HG03571 (cell line): ENCODE measurements around the gene TPCN1.

Experiments
- ATAC-seq: cut with Tn5 transposase; IDR thresholded peaks from one replicate; pipeline ENCODE4 v1.9.1; 2021; ENCODE audit not compliant: unreplicated experiment

The TPCN1 gene

GRCh38 chr12:113278633-113279032 is 57.4 kb downstream of the TPCN1 start:
- no peak for ATAC-seq

- ATAC-seq: no peak
These were observed 63.5 kb downstream of the TPCN1 start for GRCh38 chr12:113284751-113285150.

GRCh38 chr12:113285679-113286610 is 64.7 kb downstream of the TPCN1 start:
- no peak for ATAC-seq

- no peak for ATAC-seq
These were observed 65.4 kb downstream of the TPCN1 start for GRCh38 chr12:113286712-113287111.

- ATAC-seq: no peak
These were observed 66.1 kb downstream of the TPCN1 start for GRCh38 chr12:113287146-113287898.

GRCh38 chr12:113287899-113288282 is 66.6 kb downstream of the TPCN1 start:
- ATAC-seq: no peak

- no peak for ATAC-seq
These were observed 68.1 kb downstream of the TPCN1 start for GRCh38 chr12:113289361-113289760.

- ATAC-seq: no peak
These were observed 69.2 kb downstream of the TPCN1 start for GRCh38 chr12:113290506-113290905.

GRCh38 chr12:113291586-113291985 is 70.3 kb downstream of the TPCN1 start:
- no peak for ATAC-seq

- no peak for ATAC-seq
These were observed 70.8 kb downstream of the TPCN1 start for GRCh38 chr12:113292091-113292490.

GRCh38 chr12:113292547-113292946 is 71.3 kb downstream of the TPCN1 start:
- ATAC-seq: no peak

- ATAC-seq: no peak
These were observed 71.8 kb downstream of the TPCN1 start for GRCh38 chr12:113293100-113293499.

- ATAC-seq: no peak
These were observed 74.8 kb downstream of the TPCN1 start for GRCh38 chr12:113295886-113296556.

- no peak for ATAC-seq
These were observed 75.4 kb downstream of the TPCN1 start for GRCh38 chr12:113296557-113297213.

- no peak for ATAC-seq
These were observed 75.9 kb downstream of the TPCN1 start for GRCh38 chr12:113297214-113297587.

- ATAC-seq: no peak
These were observed 76.6 kb downstream of the TPCN1 start for GRCh38 chr12:113297621-113298471.

- ATAC-seq: no peak
These were observed 77.2 kb downstream of the TPCN1 start for GRCh38 chr12:113298472-113298817.

GRCh38 chr12:113298861-113299545 is 77.7 kb downstream of the TPCN1 start:
- no peak for ATAC-seq

GRCh38 chr12:113299619-113300237 is 78.5 kb downstream of the TPCN1 start:
- no peak for ATAC-seq
